Fibroblast of lung (primary cell): ENCODE results near the gene ARFGAP3. TPM values are rescaled to one million over a fixed set of nuclear protein-coding genes. Genes with fewer than 3 reads are reported as not detected.
"Not testable (repeated sequence)": the region's sequence is repeated elsewhere in the genome, so short reads cannot be mapped to it uniquely, and the experiment has no call there.

ENCODE experiments used
- DNase-seq, 2 donors: peaks; one replicate each; pipeline versions ENCODE4 v3.0.0 to v3.0.0-alpha.2; 2010; ENCODE audit warnings: low read depth in 2 of 2
- H2AFZ ChIP-seq: 2 replicates; pipeline ENCODE4 v1.5.1; 2012; ENCODE audit warnings: low read length, control low read depth, inconsistent platforms
- H3K27ac ChIP-seq: 2 replicates; pipeline ENCODE4 v1.5.1; 2011; ENCODE audit warnings: low read length, control low read depth; ENCODE audit not compliant: insufficient read depth
- H3K27me3 ChIP-seq: 2 replicates; pipeline ENCODE4 v1.5.1; 2011; ENCODE audit warnings: mild to moderate bottlenecking, low read length; ENCODE audit not compliant: control insufficient read depth, insufficient read depth
- H3K36me3 ChIP-seq: 2 replicates; pipeline ENCODE4 v1.5.1; 2011; ENCODE audit warnings: low read length; ENCODE audit not compliant: control insufficient read depth, insufficient read depth
- H3K4me1 ChIP-seq: 2 replicates; pipeline ENCODE4 v1.5.1; 2011; ENCODE audit warnings: low read length; ENCODE audit not compliant: control insufficient read depth, insufficient read depth; ENCODE audit errors: extremely low read depth
- H3K4me2 ChIP-seq: 2 replicates; pipeline ENCODE4 v1.5.1; 2011; ENCODE audit warnings: low read length, control low read depth; ENCODE audit not compliant: insufficient read depth; ENCODE audit errors: extremely low read depth
- H3K4me3 ChIP-seq, 4 experiments: fragments of 200-600 bp in 1 of 4; sonication (generic) in 1 of 4; replicated peaks in 1 of 4; 2 replicates each; pipeline ENCODE4 v1.5.1; 2011 to 2016; ENCODE audit warnings: low read length in 4 of 4, low read depth in 3 of 4, mild to moderate bottlenecking in 3 of 4, control low read depth in 2 of 4, inconsistent platforms in 1 of 4, mixed read lengths in 1 of 4; ENCODE audit not compliant: insufficient read depth in 1 of 4; ENCODE audit errors: control extremely low read depth in 1 of 4
- H3K79me2 ChIP-seq: 2 replicates; pipeline ENCODE4 v1.5.1; 2012; ENCODE audit warnings: mild to moderate bottlenecking, low read length, inconsistent platforms; ENCODE audit not compliant: control insufficient read depth, insufficient read depth
- H3K9ac ChIP-seq: 2 replicates; pipeline ENCODE4 v1.5.1; 2011; ENCODE audit warnings: mild to moderate bottlenecking, low read length, control low read depth; ENCODE audit not compliant: insufficient read depth
- H3K9me3 ChIP-seq: 2 replicates; pipeline ENCODE4 v1.5.1; 2012; ENCODE audit warnings: low read depth, low read length; ENCODE audit not compliant: control insufficient read depth, insufficient read depth
- H4K20me1 ChIP-seq: 2 replicates; pipeline ENCODE4 v1.5.1; 2011; ENCODE audit warnings: low read length; ENCODE audit not compliant: control insufficient read depth, insufficient read depth; ENCODE audit errors: extremely low read depth
- EZH2 ChIP-seq: IDR thresholded peaks from 2 replicates; pipeline ENCODE4 v1.5.1; 2012; ENCODE audit warnings: low read length, control low read depth, mild to moderate bottlenecking; ENCODE audit errors: missing control alignments
- polyA plus RNA-seq, 2 donors: library from polyadenylated mRNA; depleted of rRNA in 1 of 2; stranded (reverse) in 1 of 2; unstranded in 1 of 2; fragments of >200 nt; gene quantifications; 2 replicates each; pipeline ENCODE4 v1.2.1, GENCODE V29; 2011 to 2012; ENCODE audit warnings: missing spikeins in 1 of 2
- total RNA-seq: library from RNA; depleted of rRNA; stranded (reverse); fragments of >200 nt; gene quantifications from 2 replicates; pipeline ENCODE4 v1.2.1, GENCODE V29; 2014
- TF ChIP-seq, protein P1 (sequence below), 2 donors: IDR thresholded peaks in 1 of 2; conservative IDR thresholded peaks in 1 of 2; 1 replicate in 1 of 2; 2 replicates in 1 of 2; pipeline ENCODE4 v1.5.1; 2011 to 2012; ENCODE audit warnings: low read length in 2 of 2, control low read depth in 1 of 2, inconsistent platforms in 1 of 2, low read depth in 1 of 2, mild to moderate bottlenecking in 1 of 2

ARFGAP3 gene
- total and polyA plus RNA-seq, 2 donors (not counting 1 experiment from before 2014, with no cell fraction given) = 62.1 to 74.1 TPM

DNA sequence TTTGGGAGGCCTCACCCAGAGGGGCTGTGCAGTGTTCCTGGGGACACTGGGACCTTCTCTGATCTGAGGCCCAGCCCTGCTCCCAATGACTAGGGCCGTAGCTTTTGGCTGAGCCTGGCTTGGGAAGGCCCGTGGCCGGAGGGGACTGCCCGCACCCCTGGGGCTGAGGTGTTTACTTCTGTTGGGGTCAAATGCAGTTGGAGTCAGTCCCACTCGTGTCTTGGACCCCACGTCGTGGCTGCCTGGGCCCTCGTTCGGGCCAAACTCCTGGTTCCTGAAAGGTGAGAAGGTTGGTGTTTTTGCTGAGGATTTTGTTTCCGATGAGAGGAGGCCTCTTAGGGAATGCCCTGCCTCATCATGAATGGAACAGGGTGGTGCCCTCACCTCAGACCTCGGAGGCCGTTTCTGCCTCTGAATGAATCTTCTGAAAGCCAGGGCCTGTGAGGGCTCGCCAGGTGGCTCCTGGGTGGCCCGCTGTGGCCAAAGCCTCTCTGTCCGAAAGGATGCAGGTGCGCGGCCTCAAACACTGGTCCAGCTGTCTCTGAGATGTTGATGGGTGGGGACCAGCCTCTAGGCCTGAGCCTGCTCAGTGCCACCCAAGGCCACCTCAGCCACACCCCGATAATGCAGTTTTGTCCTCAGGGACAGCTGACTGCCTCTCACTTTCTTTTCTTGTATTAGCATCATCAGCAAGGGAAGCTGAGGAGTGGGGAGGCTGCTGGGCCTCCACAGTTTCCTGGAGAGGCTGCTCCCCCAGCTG, 96.1 kb downstream of the ARFGAP3 start:
- H3K9ac ChIP-seq = no peak overlapping the region
- no peaks in the 10 kb centered on the region for H3K79me2 ChIP-seq
- TF ChIP-seq, protein P1, sequence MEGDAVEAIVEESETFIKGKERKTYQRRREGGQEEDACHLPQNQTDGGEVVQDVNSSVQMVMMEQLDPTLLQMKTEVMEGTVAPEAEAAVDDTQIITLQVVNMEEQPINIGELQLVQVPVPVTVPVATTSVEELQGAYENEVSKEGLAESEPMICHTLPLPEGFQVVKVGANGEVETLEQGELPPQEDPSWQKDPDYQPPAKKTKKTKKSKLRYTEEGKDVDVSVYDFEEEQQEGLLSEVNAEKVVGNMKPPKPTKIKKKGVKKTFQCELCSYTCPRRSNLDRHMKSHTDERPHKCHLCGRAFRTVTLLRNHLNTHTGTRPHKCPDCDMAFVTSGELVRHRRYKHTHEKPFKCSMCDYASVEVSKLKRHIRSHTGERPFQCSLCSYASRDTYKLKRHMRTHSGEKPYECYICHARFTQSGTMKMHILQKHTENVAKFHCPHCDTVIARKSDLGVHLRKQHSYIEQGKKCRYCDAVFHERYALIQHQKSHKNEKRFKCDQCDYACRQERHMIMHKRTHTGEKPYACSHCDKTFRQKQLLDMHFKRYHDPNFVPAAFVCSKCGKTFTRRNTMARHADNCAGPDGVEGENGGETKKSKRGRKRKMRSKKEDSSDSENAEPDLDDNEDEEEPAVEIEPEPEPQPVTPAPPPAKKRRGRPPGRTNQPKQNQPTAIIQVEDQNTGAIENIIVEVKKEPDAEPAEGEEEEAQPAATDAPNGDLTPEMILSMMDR (conservative IDR thresholded peaks at IDR 0.05 in 1 of 2, IDR thresholded peaks at IDR 0.05 in 1 of 2; ENCODE audit: low read depth in 1 of 2, low read length in 2 of 2) = no peak
- TF ChIP-seq EZH2 = no peak
- DNase-seq = no peak
- no peaks in the 10 kb centered on the region for H3K9me3 ChIP-seq
- H3K27me3 ChIP-seq = no peaks in the 10 kb centered on the region
- H3K36me3 ChIP-seq = no peaks in the 10 kb centered on the region
- no peak overlapping the region for H3K4me2 ChIP-seq
- H4K20me1 ChIP-seq = no peaks in the 10 kb centered on the region
- H3K4me1 ChIP-seq = no peaks in the 10 kb centered on the region
- H2AFZ ChIP-seq = no peak overlapping the region
- H3K4me3 ChIP-seq = no peak overlapping the region
- H3K27ac ChIP-seq = no peak overlapping the region

DNA sequence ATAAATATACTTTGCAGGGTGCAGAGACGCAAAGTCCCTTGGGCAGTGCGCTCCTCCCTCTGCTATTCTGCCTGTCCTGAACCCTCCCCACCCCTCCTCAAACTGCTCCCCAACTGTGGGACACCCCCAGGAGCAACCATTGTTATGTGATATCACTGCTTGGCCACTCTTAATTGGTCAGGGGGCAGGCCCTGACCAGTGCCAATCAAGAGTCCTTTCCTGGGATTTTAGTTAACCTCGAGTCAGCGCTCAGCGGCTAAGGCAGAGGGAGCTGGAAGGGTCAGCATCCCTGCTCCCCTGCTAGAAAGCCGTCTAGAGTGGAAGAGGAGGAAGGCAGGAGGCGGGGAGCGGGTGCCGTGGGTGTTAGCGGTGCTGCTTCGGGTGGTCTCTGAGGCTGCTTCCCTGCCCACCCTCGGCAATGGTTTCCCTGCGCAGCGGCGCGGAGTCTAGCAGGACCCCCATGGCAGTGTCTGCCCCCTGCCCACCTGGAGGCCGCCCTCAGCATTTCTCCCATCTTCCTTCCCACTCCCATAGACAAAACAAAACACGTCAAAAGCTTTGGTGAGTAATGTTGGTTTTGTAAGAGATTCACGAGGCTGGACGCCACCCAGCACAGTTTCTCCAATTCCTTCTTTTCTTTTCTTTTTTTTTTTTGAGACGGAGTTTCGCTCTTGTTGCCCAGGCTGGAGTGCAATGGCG, 98.0 kb downstream of the ARFGAP3 start:
- Histone ChIP-seq H3K27ac (no peak overlapping the region), H3K36me3 (no peaks in the 10 kb centered on the region), H3K27me3 (no peaks in the 10 kb centered on the region), H3K79me2 (no peaks in the 10 kb centered on the region), H2AFZ (no peak overlapping the region), H3K4me1 (peaks cover 2% of the 10 kb centered on the region), H3K4me3 (no peak overlapping the region), H3K9me3 (no peaks in the 10 kb centered on the region), H3K4me2 (no peak overlapping the region), H4K20me1 (no peaks in the 10 kb centered on the region), H3K9ac (no peak overlapping the region)
- peak; percentile 78 to 84 for DNase-seq
- TF ChIP-seq, protein P1 (conservative IDR thresholded peaks at IDR 0.05 in 1 of 2, IDR thresholded peaks at IDR 0.05 in 1 of 2; ENCODE audit: low read depth in 1 of 2, low read length in 2 of 2) = no peak
- TF ChIP-seq EZH2 = no peak

DNA sequence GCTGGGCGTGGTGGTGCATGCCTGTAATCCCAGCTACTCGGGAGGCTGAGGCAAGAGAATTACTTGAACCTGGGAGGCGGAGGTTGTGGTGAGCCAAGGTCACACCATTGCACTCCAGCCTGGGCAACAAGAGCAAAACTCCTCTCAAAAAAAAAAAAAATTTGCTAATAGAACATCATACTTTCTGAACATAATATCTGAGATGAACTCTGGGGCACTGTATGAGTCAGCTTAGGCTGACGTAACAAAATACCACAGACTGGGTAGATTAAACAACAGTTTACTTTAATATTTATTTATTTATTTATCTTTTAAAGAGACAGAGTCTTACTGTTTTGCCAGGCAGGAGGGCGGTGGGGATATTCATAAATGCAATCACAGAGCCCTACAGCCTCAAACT, 101.5 kb downstream of the ARFGAP3 start:
- H3K4me3 ChIP-seq, H3K9ac ChIP-seq, H2AFZ ChIP-seq, H3K79me2 ChIP-seq, H3K27me3 ChIP-seq, H3K36me3 ChIP-seq, H3K27ac ChIP-seq, H3K4me2 ChIP-seq, H3K9me3 ChIP-seq, H4K20me1 ChIP-seq: not testable (repeated sequence)
- H3K4me1 ChIP-seq = peaks cover 12% of the 10 kb centered on the region
- peak; percentile 89 to 95 for DNase-seq

DNA sequence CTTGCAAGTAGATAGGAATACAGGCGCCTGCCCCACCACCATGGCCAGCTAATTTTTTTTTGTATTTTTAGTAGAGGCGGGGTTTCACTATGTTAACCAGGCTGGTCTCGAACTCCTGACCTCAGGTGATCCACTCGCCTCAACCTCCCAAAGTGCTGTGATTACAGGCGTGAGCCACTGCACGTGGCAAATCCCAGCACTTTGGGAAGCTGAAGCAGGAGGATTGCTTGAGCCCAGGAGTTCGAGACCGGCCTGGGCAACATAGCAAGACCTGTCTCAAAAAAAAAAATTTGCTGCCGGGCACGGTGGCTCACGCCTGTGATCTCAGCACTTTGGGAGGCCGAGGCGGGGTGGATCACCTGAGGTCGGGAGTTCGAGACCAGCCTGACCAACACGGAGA, 102.0 kb downstream of the ARFGAP3 start:
- H3K4me1 ChIP-seq = peaks cover 12% of the 10 kb centered on the region
- not testable (repeated sequence) for H3K9ac ChIP-seq, H3K36me3 ChIP-seq

More for the DNA sequence above, 102.0 kb downstream of the ARFGAP3 start:
- H3K4me2 ChIP-seq, H2AFZ ChIP-seq, H3K27ac ChIP-seq, DNase-seq, H3K79me2 ChIP-seq, H3K9me3 ChIP-seq, H3K27me3 ChIP-seq, H3K4me3 ChIP-seq, H4K20me1 ChIP-seq: not testable (repeated sequence)
